DND-41 (cell line): ENCODE measurements around the gene SOCS3.

Experiments used
- CTCF ChIP-seq: IDR thresholded peaks from 2 replicates; pipeline ENCODE4 v1.5.1; 2012; ENCODE audit warnings: borderline replicate concordance, low read length, moderate library complexity, mild to moderate bottlenecking; ENCODE audit not compliant: poor library complexity, severe bottlenecking; ENCODE audit errors: extremely low read depth
- EZH2 ChIP-seq: IDR thresholded peaks from 3 replicates; pipeline ENCODE4 v1.6.1; 2012; ENCODE audit warnings: borderline replicate concordance, low read depth, mild to moderate bottlenecking, moderate library complexity, low read length, inconsistent platforms; ENCODE audit not compliant: severe bottlenecking

- TF ChIP-seq CTCF (no peak), EZH2 (no peak)
These were observed 17.3 kb downstream of the SOCS3 start for GRCh38 chr17:78342449-78343186.
